Astrocyte of the cerebellum (primary cell): ENCODE results near the gene DGKH.
"Not testable (repeated sequence)": the region's sequence is repeated elsewhere in the genome, so short reads cannot be mapped to it uniquely, and the experiment has no call there.

Source experiments
- DNase-seq: peaks from one replicate; pipeline ENCODE4 v3.0.0-alpha.2; 2011; ENCODE audit warnings: low read depth
- H3K4me3 ChIP-seq: 2 replicates; pipeline ENCODE4 v1.5.1; 2011; ENCODE audit warnings: mild to moderate bottlenecking, low read depth, low read length, moderate library complexity
- in situ Hi-C: cut with HindIII; loops from 2 replicates; pipeline ENCODE4 v1.10.0; 2017; ENCODE audit warnings: low sequenced_read_pairs
- TF ChIP-seq, protein P1 (sequence below): IDR thresholded peaks from 2 replicates; pipeline ENCODE4 v1.5.1; 2012; ENCODE audit warnings: low read length, low read depth, moderate library complexity, mild to moderate bottlenecking; ENCODE audit errors: missing control alignments

DGKH gene

DNA sequence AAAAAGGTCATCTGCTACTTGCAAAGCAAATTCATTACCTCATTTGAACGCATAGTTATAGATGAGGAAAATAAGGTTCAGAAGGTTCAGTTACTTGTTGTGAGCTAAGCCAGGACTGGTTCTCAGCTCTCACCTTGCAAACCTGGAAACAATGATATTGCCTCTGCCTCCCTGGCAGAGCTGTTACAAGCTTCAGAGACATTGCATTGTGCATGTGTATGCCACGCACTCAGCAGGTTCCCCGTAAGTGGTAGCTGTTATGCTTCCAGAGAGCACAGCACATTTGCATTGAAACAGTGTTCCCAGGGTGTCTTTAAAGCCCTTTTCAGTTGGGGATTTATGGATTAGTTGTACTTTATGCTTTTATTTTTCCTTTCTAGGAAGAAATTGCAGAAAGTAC is 80.6 kb downstream of the DGKH start:
- TF ChIP-seq, protein P1, sequence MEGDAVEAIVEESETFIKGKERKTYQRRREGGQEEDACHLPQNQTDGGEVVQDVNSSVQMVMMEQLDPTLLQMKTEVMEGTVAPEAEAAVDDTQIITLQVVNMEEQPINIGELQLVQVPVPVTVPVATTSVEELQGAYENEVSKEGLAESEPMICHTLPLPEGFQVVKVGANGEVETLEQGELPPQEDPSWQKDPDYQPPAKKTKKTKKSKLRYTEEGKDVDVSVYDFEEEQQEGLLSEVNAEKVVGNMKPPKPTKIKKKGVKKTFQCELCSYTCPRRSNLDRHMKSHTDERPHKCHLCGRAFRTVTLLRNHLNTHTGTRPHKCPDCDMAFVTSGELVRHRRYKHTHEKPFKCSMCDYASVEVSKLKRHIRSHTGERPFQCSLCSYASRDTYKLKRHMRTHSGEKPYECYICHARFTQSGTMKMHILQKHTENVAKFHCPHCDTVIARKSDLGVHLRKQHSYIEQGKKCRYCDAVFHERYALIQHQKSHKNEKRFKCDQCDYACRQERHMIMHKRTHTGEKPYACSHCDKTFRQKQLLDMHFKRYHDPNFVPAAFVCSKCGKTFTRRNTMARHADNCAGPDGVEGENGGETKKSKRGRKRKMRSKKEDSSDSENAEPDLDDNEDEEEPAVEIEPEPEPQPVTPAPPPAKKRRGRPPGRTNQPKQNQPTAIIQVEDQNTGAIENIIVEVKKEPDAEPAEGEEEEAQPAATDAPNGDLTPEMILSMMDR, result no peak
- DNase-seq, result no peak
- H3K4me3 ChIP-seq, result no peak overlapping the region
- in situ Hi-C loops, result no loop called here

DNA sequence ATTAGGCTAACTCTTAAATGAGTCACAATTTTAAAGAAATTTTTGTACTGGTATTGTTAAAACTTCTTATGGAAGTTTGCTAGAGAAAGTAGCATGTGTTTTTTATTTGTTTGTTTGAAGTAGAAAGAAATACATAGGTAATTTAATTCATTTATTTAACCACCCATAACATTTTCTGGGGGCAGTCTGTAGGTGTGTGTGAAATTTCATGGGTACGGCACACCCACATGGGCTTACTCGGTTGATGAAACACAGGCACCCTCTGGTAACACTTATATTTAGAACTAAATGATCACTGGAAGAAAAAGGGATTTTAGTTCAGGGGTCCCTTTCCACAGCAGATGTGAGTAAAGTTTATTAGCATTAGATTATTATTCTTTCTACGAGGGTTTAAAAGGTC is 88.1 kb downstream of the DGKH start:
- in situ Hi-C loops, result no loop called here
- TF ChIP-seq, protein P1, result no peak
- no peak overlapping the region for H3K4me3 ChIP-seq
- DNase-seq, result no peak

- in situ Hi-C loops, result no loop called here
- TF ChIP-seq, protein P1, result no peak
- no peak overlapping the region for H3K4me3 ChIP-seq
- no peak for DNase-seq
Observed at GRCh38 chr13:42137856-42138537, 89.5 kb downstream of the DGKH start.

GRCh38 chr13:42140494-42140893 is 92.0 kb downstream of the DGKH start:
- in situ Hi-C loops, result no loop called here
- no peak for DNase-seq
- no peak overlapping the region for H3K4me3 ChIP-seq
- TF ChIP-seq, protein P1, result no peak

- H3K4me3 ChIP-seq, DNase-seq, in situ Hi-C loops: not testable (repeated sequence)
Observed at GRCh38 chr13:42141052-42141451, 92.6 kb downstream of the DGKH start.

DNA sequence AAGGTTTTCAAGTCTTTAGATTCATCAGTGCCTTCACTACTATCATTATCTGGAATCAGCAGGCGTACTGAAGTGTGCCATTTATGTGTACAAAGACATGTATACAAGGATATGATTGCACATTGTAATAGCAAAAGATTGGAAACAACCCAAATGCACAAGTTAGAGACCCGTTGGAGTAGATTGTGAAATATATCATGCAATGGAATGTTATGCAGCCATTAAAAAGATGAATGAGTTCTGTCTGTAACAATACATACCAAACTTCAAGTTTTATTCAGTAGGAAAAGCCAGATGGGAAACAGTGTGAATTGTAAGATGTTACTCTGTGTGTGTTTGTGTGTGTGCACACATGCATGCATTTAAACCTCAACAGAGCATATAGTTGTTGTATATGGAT is 97.9 kb downstream of the DGKH start:
- DNase-seq, result no peak
- TF ChIP-seq, protein P1, result no peak
- no peak overlapping the region for H3K4me3 ChIP-seq
- in situ Hi-C loops, result no loop called here

DNA sequence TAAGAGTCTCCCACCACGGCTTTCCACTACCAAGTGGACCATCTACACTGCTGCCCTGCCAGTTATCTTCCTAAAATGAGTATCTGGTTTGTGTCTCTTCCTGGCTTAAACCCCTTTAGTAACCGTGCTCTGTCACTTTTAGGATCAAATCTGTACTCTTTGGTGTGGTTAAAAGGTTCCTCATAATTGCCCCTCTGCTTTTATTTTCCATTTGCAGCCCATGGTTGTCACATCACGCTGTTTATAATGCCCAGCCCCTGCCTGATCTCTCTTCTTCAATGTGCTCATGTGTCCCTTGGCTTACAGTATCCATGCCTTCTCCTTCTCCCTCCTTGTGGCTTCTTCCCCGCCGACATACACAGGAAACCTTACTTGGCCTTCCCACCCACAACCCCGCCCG is 100.1 kb downstream of the DGKH start:
- H3K4me3 ChIP-seq, result no peak overlapping the region
- DNase-seq, result no peak
- in situ Hi-C loops, result no loop called here
- TF ChIP-seq, protein P1, result no peak
